ENCODE measurements around the gene MTHFD1L.

- TF ChIP-seq ZNF212 (CRISPR knock-in tag; IDR thresholded peaks at IDR 0.05) (no peak), CTCF (IDR thresholded peaks at IDR 0.05 in 2 of 3, conservative IDR thresholded peaks at IDR 0.05 in 1 of 3; ENCODE audit: insufficient read depth in 2 of 3, low read depth in 1 of 3, low read length in 3 of 3) (no peak), PHF8 (IDR thresholded peaks at IDR 0.05; ENCODE audit: borderline replicate concordance, low read length) (no peak), E2F1 (CRISPR knock-in tag; IDR thresholded peaks at IDR 0.05) (no peak), ARNT (IDR thresholded peaks at IDR 0.05) (no peak), ZNF778 (CRISPR knock-in tag; IDR thresholded peaks at IDR 0.05) (no peak), CXXC5 (CRISPR knock-in tag; IDR thresholded peaks at IDR 0.05) (no peak), LARP7 (IDR thresholded peaks at IDR 0.05) (no peak), RNF2 (IDR thresholded peaks at IDR 0.05) (no peak)
These were observed 232.7 kb downstream of the MTHFD1L start for GRCh38 chr6:151098166-151098565.

Data from K562 (cell line).